Gastroesophageal sphincter (tissue), 4 donors: ENCODE data around the gene GPR35. TPM values are rescaled to one million over a fixed set of nuclear protein-coding genes. Genes with fewer than 3 reads are reported as not detected.

ENCODE experiments used
- ATAC-seq: fragments of 150-250 bp; one replicate; pipeline ENCODE4 v1.9.1; 2016; ENCODE audit warnings: mild to moderate bottlenecking, moderate library complexity
- H3K27ac ChIP-seq, 4 donors: fragments of 200-600 bp; sonication (generic) in 3 of 4; 1 replicate in 3 of 4; 2 replicates in 1 of 4; pipeline ENCODE4 v1.5.1; 2016 to 2019
- H3K27me3 ChIP-seq: fragments of 200-600 bp; sonication (generic); one replicate; pipeline ENCODE4 v1.5.1; 2019
- H3K36me3 ChIP-seq, 2 donors: fragments of 200-600 bp; sonication (generic); one replicate each; pipeline ENCODE4 v1.5.1; 2019; ENCODE audit warnings: control low read depth in 1 of 2
- H3K4me1 ChIP-seq, 3 donors: fragments of 200-600 bp; sonication (generic); 1 replicate in 2 of 3; 2 replicates in 1 of 3; pipeline ENCODE4 v1.5.1; 2016 to 2019; ENCODE audit warnings: control low read depth in 2 of 3
- H3K4me3 ChIP-seq, 2 donors: fragments of 200-600 bp; sonication (generic); one replicate each; pipeline ENCODE4 v1.5.1; 2019; ENCODE audit warnings: mild to moderate bottlenecking in 1 of 2, moderate library complexity in 1 of 2
- H3K9me3 ChIP-seq, 3 donors: fragments of 200-600 bp; sonication (generic); one replicate each; pipeline ENCODE4 v1.5.1; 2017 to 2019; ENCODE audit warnings: control low read depth in 2 of 3
- CTCF ChIP-seq, 4 experiments: fragments of 200-600 bp in 2 of 4; fragments of 450-650 bp in 2 of 4; sonication (generic) in 1 of 4; IDR thresholded peaks; one replicate each; pipeline ENCODE4 v1.5.1; 2017 to 2019; ENCODE audit warnings: antibody characterized with exemption in 4 of 4, mild to moderate bottlenecking in 2 of 4, moderate library complexity in 2 of 4
- EP300 ChIP-seq: sonication (generic); formaldehyde crosslinking; IDR thresholded peaks from one replicate; pipeline ENCODE4 v1.6.1; 2017; ENCODE audit warnings: antibody characterized with exemption, mild to moderate bottlenecking
- POLR2A ChIP-seq, 2 donors: fragments of 450-650 bp; IDR thresholded peaks; one replicate each; pipeline ENCODE4 v1.6.1; 2017; ENCODE audit warnings: antibody characterized with exemption in 2 of 2, mild to moderate bottlenecking in 2 of 2, moderate library complexity in 1 of 2
- POLR2AphosphoS5 ChIP-seq: sonication (generic); formaldehyde crosslinking; IDR thresholded peaks from one replicate; pipeline ENCODE4 v1.6.1; 2017; ENCODE audit warnings: antibody characterized with exemption
- WGBS, 2 donors: methylation state at CpG; one replicate each; pipeline ENCODE4 v1.1.5; 2018; ENCODE audit warnings: low coverage in 1 of 2; 5-methylcytosine and 5-hydroxymethylcytosine counted together
- total RNA-seq, 4 donors: library from RNA; depleted of rRNA; stranded (reverse); fragments of >200 nt; gene quantifications; one replicate each; pipeline ENCODE4 v1.1.0, GENCODE V29; 2016

GPR35 gene
- total RNA-seq, 4 donors from 2014 or later = 0.93 to 2.3 (median 1.9) TPM

- H3K36me3 ChIP-seq = no peaks in the 10 kb centered on the region
- TF ChIP-seq POLR2A (IDR thresholded peaks at IDR 0.05) (no peak), CTCF (IDR thresholded peaks at IDR 0.05) (no peak)
- ATAC-seq = no peak
- H3K4me1 ChIP-seq = peaks cover 0 to 12% (median 0%) of the 10 kb centered on the region in 3 donors
- WGBS, 2 donors = 100% methylated on average over 1 of the region's 8 CpGs; no CpG with 5 or more reads in 1 of the 2 donors
- peaks cover 0 to 5% (median 0%) of the 10 kb centered on the region in 3 donors for H3K9me3 ChIP-seq
- no peak overlapping the region for H3K4me3 ChIP-seq
- H3K27me3 ChIP-seq = peaks cover 61% of the 10 kb centered on the region
- H3K27ac ChIP-seq = peak overlapping the region in 1 of 4 donors; percentile 71
Observed at GRCh38 chr2:240637901-240638345, 12.6 kb downstream of the GPR35 start.

GRCh38 chr2:240638512-240639160 is 13.4 kb downstream of the GPR35 start:
- Histone ChIP-seq H3K4me1 (peaks cover 0 to 12% (median 0%) of the 10 kb centered on the region in 3 donors), H3K36me3 (no peaks in the 10 kb centered on the region), H3K27me3 (peaks cover 68% of the 10 kb centered on the region), H3K27ac (peak overlapping the region in 2 of 4 donors; percentile 26 to 71), H3K4me3 (no peak overlapping the region), H3K9me3 (peaks cover 0 to 4% (median 0%) of the 10 kb centered on the region in 3 donors)
- peak; percentile 14 for TF ChIP-seq POLR2AphosphoS5
- TF ChIP-seq EP300 = no peak
- peak; percentile 68 for ATAC-seq
- WGBS, 2 donors = 42 to 60% methylated on average over 3 to 12 of the region's 18 CpGs

- Histone ChIP-seq H3K4me3 (no peak overlapping the region), H3K27me3 (peaks cover 77% of the 10 kb centered on the region), H3K9me3 (no peaks in the 10 kb centered on the region), H3K4me1 (peaks cover 0 to 12% (median 0%) of the 10 kb centered on the region in 3 donors), H3K36me3 (no peaks in the 10 kb centered on the region), H3K27ac (peak overlapping the region in 1 of 4 donors; percentile 71)
- 87 to 91% methylated on average over 12 to 18 of the region's 18 CpGs for WGBS, 2 donors
- no peak for ATAC-seq
- TF ChIP-seq CTCF (IDR thresholded peaks at IDR 0.05) (no peak), POLR2AphosphoS5 (no peak), POLR2A (IDR thresholded peaks at IDR 0.05) (no peak), EP300 (no peak)
Observed at GRCh38 chr2:240639566-240639965, 14.3 kb downstream of the GPR35 start.

GRCh38 chr2:240640939-240641338 is 15.7 kb downstream of the GPR35 start:
- 20% methylated on average over 2 of the region's 16 CpGs; no CpG with 5 or more reads in 1 of the 2 donors for WGBS, 2 donors
- ATAC-seq = no peak

More at GRCh38 chr2:240640939-240641338, 15.7 kb downstream of the GPR35 start:
- peaks cover 0 to 12% (median 0%) of the 10 kb centered on the region in 3 donors for H3K4me1 ChIP-seq
- peaks cover 80% of the 10 kb centered on the region for H3K27me3 ChIP-seq
- H3K27ac ChIP-seq = no peak overlapping the region
- no peak for TF ChIP-seq EP300
- no peak for TF ChIP-seq POLR2A (IDR thresholded peaks at IDR 0.05)
- no peak for TF ChIP-seq CTCF (IDR thresholded peaks at IDR 0.05)
- TF ChIP-seq POLR2AphosphoS5 = no peak
- H3K4me3 ChIP-seq = no peak overlapping the region
- H3K9me3 ChIP-seq = no peaks in the 10 kb centered on the region
- no peaks in the 10 kb centered on the region for H3K36me3 ChIP-seq
